MM.1S (cell line): ENCODE data around the gene TRHDE.

ENCODE experiments used
- DNase-seq: peaks from one replicate; pipeline ENCODE4 v3.0.0-alpha.2; 2015
- H2AFZ ChIP-seq: fragments of 300-600 bp; sonication (generic); 2 replicates; pipeline ENCODE4 v1.6.0; 2016; ENCODE audit warnings: antibody characterized with exemption, low read length
- H3F3A ChIP-seq: fragments of 300-600 bp; sonication (generic); 2 replicates; pipeline ENCODE4 v1.6.1; 2016; ENCODE audit warnings: mild to moderate bottlenecking, antibody characterized with exemption, low read length, moderate library complexity, mixed read lengths; ENCODE audit not compliant: insufficient read depth
- H3K27ac ChIP-seq: fragments of 300-600 bp; sonication (generic); 2 replicates; pipeline ENCODE4 v1.5.1; 2016; ENCODE audit warnings: mild to moderate bottlenecking, low read length
- H3K27me3 ChIP-seq: fragments of 300-600 bp; sonication (generic); replicated peaks from 2 replicates; pipeline ENCODE4 v1.6.0; 2016; ENCODE audit warnings: low read length; ENCODE audit not compliant: insufficient read depth
- H3K36me3 ChIP-seq: fragments of 300-600 bp; sonication (generic); replicated peaks from 2 replicates; pipeline ENCODE4 v1.6.1; 2016; ENCODE audit warnings: mild to moderate bottlenecking, low read length, mixed read lengths; ENCODE audit not compliant: insufficient read depth
- H3K4me1 ChIP-seq: fragments of 300-600 bp; sonication (generic); 2 replicates; pipeline ENCODE4 v1.6.1; 2016; ENCODE audit warnings: low read length, mixed read lengths
- H3K4me2 ChIP-seq: fragments of 300-600 bp; sonication (generic); 2 replicates; pipeline ENCODE4 v1.6.0; 2016; ENCODE audit warnings: low read depth, low read length
- H3K4me3 ChIP-seq: fragments of 300-600 bp; sonication (generic); 2 replicates; pipeline ENCODE4 v1.5.1; 2016; ENCODE audit warnings: low read length, mixed read lengths
- H3K79me2 ChIP-seq: fragments of 300-600 bp; sonication (generic); 2 replicates; pipeline ENCODE4 v1.6.1; 2016; ENCODE audit warnings: mixed run types, low read length, mixed read lengths
- H3K9ac ChIP-seq: fragments of 300-600 bp; sonication (generic); 2 replicates; pipeline ENCODE4 v1.6.1; 2016; ENCODE audit warnings: low read length, mixed read lengths
- H3K9me2 ChIP-seq: fragments of 300-600 bp; sonication (generic); replicated peaks from 2 replicates; pipeline ENCODE4 v1.6.1; 2016; ENCODE audit warnings: mild to moderate bottlenecking, low read length, mixed read lengths; ENCODE audit not compliant: insufficient read depth
- H3K9me3 ChIP-seq: fragments of 300-600 bp; sonication (generic); replicated peaks from 2 replicates; pipeline ENCODE4 v1.6.1; 2016; ENCODE audit warnings: mild to moderate bottlenecking, low read length, mixed read lengths; ENCODE audit not compliant: insufficient read depth
- H4K20me1 ChIP-seq: fragments of 300-600 bp; sonication (generic); 2 replicates; pipeline ENCODE4 v1.6.1; 2016; ENCODE audit warnings: mild to moderate bottlenecking, low read length, moderate library complexity, mixed read lengths; ENCODE audit not compliant: insufficient read depth
- EZH2 ChIP-seq: fragments of 300-600 bp; sonication (generic); optimal IDR thresholded peaks from 2 replicates; pipeline ENCODE3; 2017; ENCODE audit warnings: low read depth, mild to moderate bottlenecking, antibody characterized with exemption, low read length, mixed read lengths
- EZH2phosphoT487 ChIP-seq: fragments of 300-600 bp; sonication (generic); IDR thresholded peaks from 2 replicates; pipeline ENCODE4 v1.6.1; 2018; ENCODE audit warnings: antibody characterized with exemption, low read length
- TF ChIP-seq, protein P1 (sequence below): fragments of 300-600 bp; sonication (generic); IDR thresholded peaks from 2 replicates; pipeline ENCODE4 v1.5.1; 2016; ENCODE audit warnings: antibody characterized with exemption, low read length, mixed read lengths

Gene TRHDE

GRCh38 chr12:72673853-72674252 is 401.7 kb downstream of the TRHDE start:
- Histone ChIP-seq H3K9me2 (no peaks in the 10 kb centered on the region), H3K36me3 (no peaks in the 10 kb centered on the region), H3K4me1 (no peaks in the 10 kb centered on the region), H3K4me2 (peak overlapping the region; percentile 17; the same call in 1 of the 2 replicates), H3K79me2 (no peaks in the 10 kb centered on the region), H3K9ac (no peak overlapping the region), H3F3A (peaks cover 4% of the 10 kb centered on the region; the same call in 1 of the 2 replicates), H3K27me3 (0 out of 2 replicates have a peak, but pooled peaks cover 5% of the 10 kb centered on the region), H2AFZ (no peak overlapping the region), H3K9me3 (no peaks in the 10 kb centered on the region), H3K4me3 (no peak overlapping the region), H4K20me1 (no peaks in the 10 kb centered on the region), H3K27ac (no peak overlapping the region)
- TF ChIP-seq, protein P1, sequence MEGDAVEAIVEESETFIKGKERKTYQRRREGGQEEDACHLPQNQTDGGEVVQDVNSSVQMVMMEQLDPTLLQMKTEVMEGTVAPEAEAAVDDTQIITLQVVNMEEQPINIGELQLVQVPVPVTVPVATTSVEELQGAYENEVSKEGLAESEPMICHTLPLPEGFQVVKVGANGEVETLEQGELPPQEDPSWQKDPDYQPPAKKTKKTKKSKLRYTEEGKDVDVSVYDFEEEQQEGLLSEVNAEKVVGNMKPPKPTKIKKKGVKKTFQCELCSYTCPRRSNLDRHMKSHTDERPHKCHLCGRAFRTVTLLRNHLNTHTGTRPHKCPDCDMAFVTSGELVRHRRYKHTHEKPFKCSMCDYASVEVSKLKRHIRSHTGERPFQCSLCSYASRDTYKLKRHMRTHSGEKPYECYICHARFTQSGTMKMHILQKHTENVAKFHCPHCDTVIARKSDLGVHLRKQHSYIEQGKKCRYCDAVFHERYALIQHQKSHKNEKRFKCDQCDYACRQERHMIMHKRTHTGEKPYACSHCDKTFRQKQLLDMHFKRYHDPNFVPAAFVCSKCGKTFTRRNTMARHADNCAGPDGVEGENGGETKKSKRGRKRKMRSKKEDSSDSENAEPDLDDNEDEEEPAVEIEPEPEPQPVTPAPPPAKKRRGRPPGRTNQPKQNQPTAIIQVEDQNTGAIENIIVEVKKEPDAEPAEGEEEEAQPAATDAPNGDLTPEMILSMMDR: no peak
- TF ChIP-seq EZH2 (no peak), EZH2phosphoT487 (no peak)
- peak; percentile 81 for DNase-seq

DNA sequence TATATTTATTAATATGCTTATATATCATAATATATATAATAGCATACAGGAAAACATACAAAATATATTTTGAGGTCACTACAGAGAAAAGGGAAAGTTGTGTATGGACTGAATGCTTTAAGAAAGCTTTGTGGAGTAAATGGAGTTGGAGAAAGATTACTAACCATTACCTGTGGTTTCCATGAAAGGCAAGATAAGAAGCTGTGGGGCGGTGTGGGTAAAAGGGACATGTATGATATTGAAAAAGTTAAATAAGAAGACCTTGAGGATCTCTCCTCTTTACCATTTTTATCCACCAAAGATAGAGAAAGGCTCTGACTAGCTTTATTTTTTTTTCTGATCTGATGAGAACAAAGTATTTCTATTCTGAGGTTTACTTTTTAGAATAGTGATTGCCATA is 404.4 kb downstream of the TRHDE start:
- no peak for DNase-seq
- Histone ChIP-seq H4K20me1 (no peaks in the 10 kb centered on the region), H2AFZ (no peak overlapping the region), H3K4me1 (no peaks in the 10 kb centered on the region), H3F3A (peaks cover 4% of the 10 kb centered on the region; the same call in 1 of the 2 replicates), H3K79me2 (no peaks in the 10 kb centered on the region), H3K9me2 (no peaks in the 10 kb centered on the region), H3K4me2 (no peak overlapping the region), H3K27me3 (0 out of 2 replicates have a peak, but pooled peaks cover 5% of the 10 kb centered on the region), H3K4me3 (no peak overlapping the region), H3K27ac (no peak overlapping the region), H3K9me3 (no peaks in the 10 kb centered on the region), H3K36me3 (no peaks in the 10 kb centered on the region), H3K9ac (no peak overlapping the region)
- TF ChIP-seq, protein P1: no peak
- TF ChIP-seq EZH2phosphoT487 (no peak), EZH2 (no peak)

- no peak overlapping the region for H3K4me3 ChIP-seq
- no peaks in the 10 kb centered on the region for H3K36me3 ChIP-seq
- H3K79me2 ChIP-seq: no peaks in the 10 kb centered on the region
- H3K9ac ChIP-seq: no peak overlapping the region
- H3K27ac ChIP-seq: no peak overlapping the region
- no peak for TF ChIP-seq EZH2phosphoT487
- TF ChIP-seq EZH2: no peak
- TF ChIP-seq, protein P1: no peak
- no peak for DNase-seq
- H3K9me2 ChIP-seq: no peaks in the 10 kb centered on the region
- no peaks in the 10 kb centered on the region for H3K4me1 ChIP-seq
- H2AFZ ChIP-seq: no peak overlapping the region
- H3K9me3 ChIP-seq: no peaks in the 10 kb centered on the region
- H3K27me3 ChIP-seq: 0 out of 2 replicates have a peak, but pooled peaks cover 5% of the 10 kb centered on the region
- no peak overlapping the region for H3K4me2 ChIP-seq
- H4K20me1 ChIP-seq: no peaks in the 10 kb centered on the region
- H3F3A ChIP-seq: peaks cover 4% of the 10 kb centered on the region; the same call in 1 of the 2 replicates
Observed at GRCh38 chr12:72677139-72677538, 405.0 kb downstream of the TRHDE start.
